ENCODE results near the gene GOLGA8B.

Gene GOLGA8B

DNA sequence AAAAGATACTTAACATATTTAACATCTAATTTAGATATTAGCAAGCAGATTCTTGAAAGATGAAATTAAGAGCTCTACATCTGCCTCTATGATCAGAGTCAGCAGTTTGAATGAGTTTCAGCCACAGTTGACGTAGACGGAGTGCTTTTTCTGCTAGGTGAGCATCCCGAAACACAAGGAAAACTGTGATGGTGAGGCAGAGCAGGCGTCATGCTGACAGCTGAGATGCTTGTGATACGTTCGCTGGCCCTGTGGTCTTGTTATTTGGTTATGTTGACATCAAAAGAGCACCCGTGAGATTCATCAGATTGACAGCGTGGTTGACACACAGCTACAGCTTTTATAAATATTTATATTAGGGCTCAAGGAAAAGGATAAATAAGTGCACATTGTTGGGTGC is 19.6 kb upstream of the GOLGA8B start:
- TF ChIP-seq EZH2 (optimal IDR thresholded peaks at IDR 0.05; ENCODE audit: low read depth, low read length) = no peak
- TF ChIP-seq EZH2phosphoT487 (IDR thresholded peaks at IDR 0.05; ENCODE audit: low read length) = no peak
- TF ChIP-seq, protein P1, sequence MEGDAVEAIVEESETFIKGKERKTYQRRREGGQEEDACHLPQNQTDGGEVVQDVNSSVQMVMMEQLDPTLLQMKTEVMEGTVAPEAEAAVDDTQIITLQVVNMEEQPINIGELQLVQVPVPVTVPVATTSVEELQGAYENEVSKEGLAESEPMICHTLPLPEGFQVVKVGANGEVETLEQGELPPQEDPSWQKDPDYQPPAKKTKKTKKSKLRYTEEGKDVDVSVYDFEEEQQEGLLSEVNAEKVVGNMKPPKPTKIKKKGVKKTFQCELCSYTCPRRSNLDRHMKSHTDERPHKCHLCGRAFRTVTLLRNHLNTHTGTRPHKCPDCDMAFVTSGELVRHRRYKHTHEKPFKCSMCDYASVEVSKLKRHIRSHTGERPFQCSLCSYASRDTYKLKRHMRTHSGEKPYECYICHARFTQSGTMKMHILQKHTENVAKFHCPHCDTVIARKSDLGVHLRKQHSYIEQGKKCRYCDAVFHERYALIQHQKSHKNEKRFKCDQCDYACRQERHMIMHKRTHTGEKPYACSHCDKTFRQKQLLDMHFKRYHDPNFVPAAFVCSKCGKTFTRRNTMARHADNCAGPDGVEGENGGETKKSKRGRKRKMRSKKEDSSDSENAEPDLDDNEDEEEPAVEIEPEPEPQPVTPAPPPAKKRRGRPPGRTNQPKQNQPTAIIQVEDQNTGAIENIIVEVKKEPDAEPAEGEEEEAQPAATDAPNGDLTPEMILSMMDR (IDR thresholded peaks at IDR 0.05; ENCODE audit: low read length) = no peak
- Histone ChIP-seq H3K27ac (ENCODE audit: low read length) (peak overlapping the region; percentile 78), H3K79me2 (ENCODE audit: low read length) (no peaks in the 10 kb centered on the region), H3K9me3 (replicated peaks; ENCODE audit: insufficient read depth, low read length) (no peaks in the 10 kb centered on the region), H3K36me3 (replicated peaks; ENCODE audit: insufficient read depth, low read length) (no peaks in the 10 kb centered on the region), H3K4me2 (ENCODE audit: low read depth, low read length) (peak overlapping the region; percentile 1; the same call in 1 of the 2 replicates), H4K20me1 (ENCODE audit: insufficient read depth, low read length) (no peaks in the 10 kb centered on the region), H2AFZ (ENCODE audit: low read length) (0 out of 2 replicates have a peak overlapping the region, but pooled peaks have one; percentile 20), H3K9ac (ENCODE audit: low read length) (peak overlapping the region; percentile 59), H3K4me3 (ENCODE audit: low read length) (no peak overlapping the region), H3K9me2 (replicated peaks; ENCODE audit: insufficient read depth, low read length) (no peaks in the 10 kb centered on the region), H3K4me1 (ENCODE audit: low read length) (peaks cover 6% of the 10 kb centered on the region), H3F3A (ENCODE audit: insufficient read depth, low read length) (peaks cover 6% of the 10 kb centered on the region; the same call in 1 of the 2 replicates), H3K27me3 (replicated peaks; ENCODE audit: insufficient read depth, low read length) (no peaks in the 10 kb centered on the region)
- DNase-seq = peak; percentile 94

- Histone ChIP-seq H3K9me2 (replicated peaks; ENCODE audit: insufficient read depth, low read length) (no peaks in the 10 kb centered on the region), H3K9me3 (replicated peaks; ENCODE audit: insufficient read depth, low read length) (no peaks in the 10 kb centered on the region), H3K27me3 (replicated peaks; ENCODE audit: insufficient read depth, low read length) (no peaks in the 10 kb centered on the region), H3K36me3 (replicated peaks; ENCODE audit: insufficient read depth, low read length) (no peaks in the 10 kb centered on the region), H4K20me1 (ENCODE audit: insufficient read depth, low read length) (no peaks in the 10 kb centered on the region), H3F3A (ENCODE audit: insufficient read depth, low read length) (peaks cover 6% of the 10 kb centered on the region; the same call in 1 of the 2 replicates), H3K27ac (ENCODE audit: low read length) (no peak overlapping the region), H3K4me1 (ENCODE audit: low read length) (peaks cover 6% of the 10 kb centered on the region), H3K79me2 (ENCODE audit: low read length) (no peaks in the 10 kb centered on the region), H2AFZ (ENCODE audit: low read length) (no peak overlapping the region), H3K4me3 (ENCODE audit: low read length) (no peak overlapping the region), H3K9ac (ENCODE audit: low read length) (no peak overlapping the region), H3K4me2 (ENCODE audit: low read depth, low read length) (no peak overlapping the region)
- no peak for TF ChIP-seq EZH2 (optimal IDR thresholded peaks at IDR 0.05; ENCODE audit: low read depth, low read length)
- TF ChIP-seq, protein P1 (IDR thresholded peaks at IDR 0.05; ENCODE audit: low read length) = no peak
- no peak for TF ChIP-seq EZH2phosphoT487 (IDR thresholded peaks at IDR 0.05; ENCODE audit: low read length)
- no peak for DNase-seq
Observed at GRCh38 chr15:34600923-34601322, 17.5 kb upstream of the GOLGA8B start.

DNA sequence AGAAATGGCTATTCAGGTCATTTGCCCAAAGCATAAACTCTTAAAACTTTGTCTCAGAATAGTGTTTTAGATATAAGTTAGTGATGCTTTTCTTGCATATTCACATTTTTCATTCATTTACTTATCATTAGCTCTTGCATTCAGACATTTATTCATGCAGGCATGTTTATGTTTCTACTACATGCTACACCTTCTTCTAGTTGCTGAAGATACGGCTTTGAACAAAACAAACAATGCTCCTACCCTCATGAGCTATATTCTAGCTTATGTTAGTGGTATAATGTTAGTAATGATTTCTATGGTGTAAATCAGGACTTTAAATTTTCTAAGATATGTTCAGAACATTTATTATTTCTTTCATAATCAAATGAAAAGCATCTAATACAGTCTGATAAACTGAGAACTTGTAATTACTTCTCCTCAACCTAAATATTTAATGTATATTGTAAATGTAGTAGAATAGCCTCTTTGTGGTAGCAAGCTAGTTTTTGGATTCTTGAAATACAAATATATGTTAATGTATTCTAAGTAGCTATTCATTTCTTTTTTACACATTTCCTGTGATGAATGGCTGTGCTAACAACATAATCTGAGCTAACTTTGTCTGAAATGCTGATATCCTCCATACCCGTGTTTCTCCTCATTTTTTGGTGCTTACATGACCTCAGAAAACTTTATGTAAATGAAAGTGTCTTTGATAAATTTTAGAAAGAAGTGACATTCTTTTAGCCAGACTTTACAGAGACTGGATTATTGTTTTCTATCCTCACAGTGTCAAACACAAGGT is 15.5 kb upstream of the GOLGA8B start:
- no peak for TF ChIP-seq EZH2 (optimal IDR thresholded peaks at IDR 0.05; ENCODE audit: low read depth, low read length)
- TF ChIP-seq EZH2phosphoT487 (IDR thresholded peaks at IDR 0.05; ENCODE audit: low read length) = no peak
- TF ChIP-seq, protein P1 (IDR thresholded peaks at IDR 0.05; ENCODE audit: low read length) = no peak
- Histone ChIP-seq H3K4me3 (ENCODE audit: low read length) (no peak overlapping the region), H3K9ac (ENCODE audit: low read length) (no peak overlapping the region), H2AFZ (ENCODE audit: low read length) (no peak overlapping the region), H3K36me3 (replicated peaks; ENCODE audit: insufficient read depth, low read length) (no peaks in the 10 kb centered on the region), H3K4me1 (ENCODE audit: low read length) (peaks cover 6% of the 10 kb centered on the region), H3K4me2 (ENCODE audit: low read depth, low read length) (no peak overlapping the region), H4K20me1 (ENCODE audit: insufficient read depth, low read length) (no peaks in the 10 kb centered on the region), H3K27ac (ENCODE audit: low read length) (no peak overlapping the region), H3K9me3 (replicated peaks; ENCODE audit: insufficient read depth, low read length) (no peaks in the 10 kb centered on the region), H3K79me2 (ENCODE audit: low read length) (no peaks in the 10 kb centered on the region), H3K27me3 (replicated peaks; ENCODE audit: insufficient read depth, low read length) (no peaks in the 10 kb centered on the region), H3F3A (ENCODE audit: insufficient read depth, low read length) (peaks cover 6% of the 10 kb centered on the region; the same call in 1 of the 2 replicates), H3K9me2 (replicated peaks; ENCODE audit: insufficient read depth, low read length) (no peaks in the 10 kb centered on the region)
- DNase-seq = no peak

Data from MM.1S (cell line).